GM19023 (cell line): ENCODE results near the gene MFF.
"Not testable (repeated sequence)": the region's sequence is repeated elsewhere in the genome, so short reads cannot be mapped to it uniquely, and the experiment has no call there.

Experiments used
- ATAC-seq: cut with Tn5 transposase; IDR thresholded peaks from one replicate; pipeline ENCODE4 v1.9.1; 2021; ENCODE audit warnings: mild to moderate bottlenecking, moderate library complexity; ENCODE audit not compliant: unreplicated experiment

MFF gene

GRCh38 chr2:227335713-227336112 lies 10.7 kb downstream of the MFF start:
- no peak for ATAC-seq

DNA sequence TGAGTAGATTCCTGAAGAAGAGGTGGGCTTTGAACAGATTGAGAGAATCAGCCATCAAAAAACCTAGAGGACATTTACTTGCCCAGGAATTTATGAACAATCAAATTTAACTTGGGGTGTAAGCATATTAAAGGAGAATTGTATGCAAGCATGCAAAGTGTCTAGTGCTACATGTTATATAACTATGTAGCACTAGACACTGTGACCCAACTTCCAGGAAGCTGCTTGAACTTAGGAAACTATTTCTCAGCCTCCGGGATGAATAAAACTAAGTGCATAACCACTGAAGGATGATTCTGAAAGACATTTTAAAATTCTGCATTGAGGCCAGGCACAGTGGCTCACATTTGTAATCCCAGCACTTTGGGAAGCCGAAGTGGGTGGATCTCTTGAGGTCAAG lies 12.4 kb downstream of the MFF start:
- no peak for ATAC-seq

- ATAC-seq = no peak
Measured at GRCh38 chr2:227339098-227339599, 14.1 kb downstream of the MFF start.

DNA sequence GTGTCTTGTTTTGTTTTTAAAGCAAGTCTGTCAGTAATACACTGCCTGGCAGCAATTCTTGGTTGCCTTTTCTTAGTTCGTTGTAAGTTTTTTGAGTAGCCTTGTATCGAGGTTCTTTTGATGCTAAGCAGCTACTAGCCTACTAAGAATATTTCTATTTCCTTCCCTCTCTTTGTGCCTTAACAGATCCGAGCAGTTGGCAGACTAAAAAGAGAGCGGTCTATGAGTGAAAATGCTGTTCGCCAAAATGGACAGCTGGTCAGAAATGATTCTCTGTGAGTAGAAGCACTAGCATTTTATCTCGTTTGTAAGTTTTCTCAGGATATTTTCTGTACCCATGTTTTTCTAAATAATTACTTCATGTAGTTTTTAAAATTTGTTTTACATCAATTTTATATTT lies 15.1 kb downstream of the MFF start:
- no peak for ATAC-seq

DNA sequence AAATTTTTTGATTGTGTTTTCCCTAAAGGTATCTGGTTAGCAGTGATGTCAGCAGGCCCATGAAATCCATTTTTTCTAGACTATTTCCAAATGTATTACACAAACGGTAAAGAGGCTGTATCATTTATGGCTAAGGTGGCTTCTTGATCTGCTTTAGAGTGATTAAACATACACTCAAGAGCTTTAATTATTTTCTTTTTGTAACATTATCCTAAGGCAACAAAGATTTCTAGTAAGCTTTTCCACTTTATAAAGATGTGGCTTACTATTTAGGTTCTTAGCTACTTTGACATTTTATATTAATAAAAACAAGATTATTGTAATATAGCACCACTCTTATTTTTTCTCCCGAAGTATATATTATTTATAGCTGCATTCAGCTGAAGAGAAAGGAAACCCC lies 16.5 kb downstream of the MFF start:
- ATAC-seq = no peak

GRCh38 chr2:227344231-227344630 lies 19.2 kb downstream of the MFF start:
- no peak for ATAC-seq

DNA sequence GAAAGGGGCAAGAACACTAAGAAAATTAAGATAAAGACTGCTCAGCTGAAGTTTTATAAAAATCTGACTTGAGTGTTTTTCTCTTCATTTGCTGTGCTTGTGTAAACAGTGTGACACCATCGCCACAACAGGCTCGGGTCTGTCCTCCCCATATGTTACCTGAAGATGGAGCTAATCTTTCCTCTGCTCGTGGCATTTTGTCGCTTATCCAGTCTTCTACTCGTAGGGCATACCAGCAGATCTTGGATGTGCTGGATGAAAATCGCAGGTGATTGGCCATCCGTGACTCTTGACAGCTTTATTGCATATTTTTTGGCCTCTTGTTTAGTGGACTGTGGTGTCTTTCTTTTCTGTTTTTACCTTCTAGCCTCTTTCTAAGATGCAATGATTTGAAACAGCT lies 22.1 kb downstream of the MFF start:
- ATAC-seq = no peak

DNA sequence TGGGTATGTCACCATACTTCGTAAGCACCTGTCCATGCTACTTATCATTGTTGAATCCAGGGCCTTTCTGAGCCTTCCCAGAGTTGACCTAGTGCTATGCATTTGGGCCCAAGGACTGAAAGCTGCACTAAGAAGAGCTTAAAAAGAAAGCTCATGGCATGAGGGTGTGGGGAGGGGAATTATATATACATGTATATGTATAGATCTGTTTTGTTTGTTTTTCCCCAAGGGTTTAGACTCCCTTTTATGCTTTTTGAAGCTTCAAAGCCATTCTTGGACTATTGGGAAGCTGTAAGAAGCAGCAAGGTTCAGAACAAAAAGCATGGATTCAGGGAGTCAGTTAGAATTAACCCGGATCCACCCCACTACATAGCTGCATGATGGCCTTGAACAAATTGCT lies 23.3 kb downstream of the MFF start:
- no peak for ATAC-seq

DNA sequence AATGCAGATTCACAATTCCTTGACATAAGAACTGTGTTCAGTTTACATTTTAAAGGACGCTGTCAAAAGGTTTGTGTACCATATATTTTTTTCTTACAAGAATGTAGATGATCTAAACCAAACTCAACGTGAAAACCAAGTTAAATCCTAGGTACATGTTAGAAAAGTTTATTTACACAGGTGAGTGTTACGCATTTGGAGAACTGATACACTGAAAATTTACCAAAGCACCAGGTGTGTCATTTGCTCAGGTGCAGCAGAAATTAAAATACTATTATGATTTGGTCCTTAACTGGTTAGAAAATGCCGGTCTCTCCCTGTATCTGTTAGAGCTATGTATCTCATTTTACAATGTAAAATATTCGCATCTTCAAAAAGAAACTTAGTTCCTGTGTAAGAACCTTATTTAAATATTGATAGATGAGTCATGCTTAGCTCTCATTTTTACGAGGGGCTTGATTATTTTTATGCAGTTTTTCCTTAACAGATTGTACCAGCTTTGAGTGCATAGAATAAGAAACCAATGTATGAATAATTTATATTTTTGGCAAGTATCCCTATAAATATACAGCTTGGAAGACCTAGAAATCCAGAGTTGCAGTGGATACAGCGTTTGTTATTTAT lies 25.1 kb downstream of the MFF start:
- no peak for ATAC-seq

DNA sequence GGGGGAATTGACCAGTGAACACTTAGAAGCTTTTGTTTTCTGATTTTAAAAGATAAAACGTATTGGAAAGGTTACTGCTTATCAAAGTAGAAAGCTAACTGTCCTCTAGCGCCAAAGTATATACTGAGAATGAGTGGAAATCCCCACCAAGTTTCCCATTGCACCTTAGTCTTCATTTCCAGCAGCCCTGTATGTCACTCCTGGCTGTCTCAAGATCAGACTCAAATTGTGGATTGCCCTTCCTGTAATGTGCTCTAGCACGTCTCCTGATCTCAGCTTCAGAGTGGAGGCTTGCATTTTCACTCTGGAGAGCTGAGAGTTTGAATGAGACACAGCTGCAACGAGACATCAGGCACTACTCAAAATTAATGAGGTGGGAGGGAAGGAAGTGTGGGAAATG lies 26.6 kb downstream of the MFF start:
- ATAC-seq = peak; percentile 81

DNA sequence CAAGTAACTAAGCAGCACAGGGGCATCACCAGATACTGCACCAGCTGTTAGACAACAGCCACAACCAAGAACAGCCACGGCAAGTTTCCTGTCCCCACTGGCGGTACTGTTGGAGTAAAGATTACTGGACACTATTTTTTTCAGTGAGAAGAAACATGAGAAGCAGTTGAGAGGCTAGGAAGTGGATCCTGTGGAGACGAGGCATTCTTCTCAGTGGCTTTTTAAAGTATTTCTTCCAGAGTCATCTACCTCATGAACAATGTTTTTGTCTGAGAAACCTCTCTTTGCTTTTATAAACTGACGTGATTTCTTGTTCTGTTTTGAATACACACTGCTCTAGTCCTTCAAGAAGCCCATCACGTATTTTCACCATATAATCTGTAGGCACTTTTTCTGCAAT lies 35.3 kb downstream of the MFF start:
- no peak for ATAC-seq

DNA sequence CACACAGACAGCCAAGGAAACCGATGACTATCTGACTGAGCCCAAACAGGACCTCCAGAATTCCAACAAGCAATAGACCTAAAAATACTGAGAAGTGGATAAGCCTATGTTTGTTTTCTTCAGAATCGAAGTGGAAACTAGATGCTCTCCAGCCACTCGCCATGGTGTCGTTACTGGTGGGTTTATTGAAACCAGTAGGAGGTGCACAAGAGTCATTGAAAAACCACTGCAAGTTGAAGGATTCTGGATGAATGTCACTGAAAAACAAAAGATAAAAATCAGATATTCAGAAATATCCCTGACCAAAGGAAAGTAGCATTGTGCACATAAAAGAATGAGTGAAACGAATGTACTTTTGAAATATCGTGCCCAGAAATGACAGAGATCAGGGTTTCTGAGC lies 38.7 kb downstream of the MFF start:
- no peak for ATAC-seq

DNA sequence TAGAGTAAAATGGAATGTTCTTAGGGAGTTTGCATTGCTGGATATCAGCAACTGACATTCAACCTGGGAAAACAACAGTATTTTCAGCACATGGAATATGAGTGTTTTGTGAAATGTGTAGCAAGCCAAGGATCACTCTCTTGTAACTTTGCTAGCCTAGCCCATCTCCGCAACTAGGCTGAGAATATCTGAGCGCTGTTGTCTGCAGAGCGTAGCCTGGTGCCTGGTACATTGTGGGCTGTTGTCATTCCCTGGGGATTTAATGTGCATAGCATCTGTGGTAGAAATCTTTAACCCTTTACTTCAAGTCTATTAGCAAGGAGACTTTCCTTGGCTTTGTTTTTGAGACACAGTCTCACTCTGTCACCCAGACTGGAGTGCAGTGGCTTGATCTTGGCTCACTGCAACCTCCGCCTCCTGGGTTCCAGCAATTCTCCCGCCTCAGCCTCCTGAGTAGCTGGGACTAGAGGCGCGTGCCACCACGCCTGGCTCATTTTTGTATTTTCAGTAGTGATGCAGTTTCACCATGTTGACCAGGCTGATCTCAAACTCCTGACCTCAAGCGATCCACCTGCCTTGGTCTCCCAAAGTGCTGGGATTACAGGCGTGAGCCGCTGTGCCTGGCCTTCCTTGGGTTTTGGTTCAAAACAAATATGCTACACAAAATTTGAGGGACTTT lies 39.7 kb downstream of the MFF start:
- not testable (repeated sequence) for ATAC-seq

GRCh38 chr2:227365833-227366232 lies 40.8 kb downstream of the MFF start:
- no peak for ATAC-seq

DNA sequence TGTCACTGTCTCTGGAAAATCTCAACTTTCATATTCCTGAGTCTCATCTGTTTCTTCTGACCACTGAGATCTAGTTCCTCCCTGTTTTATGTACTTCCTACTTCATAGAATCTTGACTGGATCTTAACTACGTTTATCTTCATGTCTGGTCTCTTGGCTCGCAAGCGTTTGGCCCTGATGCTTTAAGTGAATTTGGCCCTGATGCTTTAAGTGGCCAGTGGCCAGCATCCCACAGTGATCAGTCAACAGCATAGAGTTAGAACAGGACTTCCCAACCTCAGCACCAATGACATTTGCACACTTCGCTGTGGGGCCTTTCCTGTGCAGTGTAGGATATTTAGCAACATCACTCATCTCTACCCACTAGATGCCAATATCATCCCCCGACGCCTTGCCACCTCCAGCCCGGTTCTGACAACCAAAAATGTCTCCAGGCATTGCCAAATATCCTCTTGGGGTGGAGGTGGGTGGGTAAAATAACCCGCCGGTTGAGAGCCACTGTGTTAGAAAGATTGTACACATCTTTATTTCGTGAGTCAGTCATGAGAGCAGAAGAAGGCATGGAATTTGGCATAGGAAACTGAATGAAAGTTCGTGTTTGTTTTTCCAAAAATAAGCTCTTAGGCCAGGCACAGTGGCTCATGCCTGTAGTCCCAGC lies 41.8 kb downstream of the MFF start:
- no peak for ATAC-seq

GRCh38 chr2:227367427-227367795 lies 42.4 kb downstream of the MFF start:
- ATAC-seq = no peak

DNA sequence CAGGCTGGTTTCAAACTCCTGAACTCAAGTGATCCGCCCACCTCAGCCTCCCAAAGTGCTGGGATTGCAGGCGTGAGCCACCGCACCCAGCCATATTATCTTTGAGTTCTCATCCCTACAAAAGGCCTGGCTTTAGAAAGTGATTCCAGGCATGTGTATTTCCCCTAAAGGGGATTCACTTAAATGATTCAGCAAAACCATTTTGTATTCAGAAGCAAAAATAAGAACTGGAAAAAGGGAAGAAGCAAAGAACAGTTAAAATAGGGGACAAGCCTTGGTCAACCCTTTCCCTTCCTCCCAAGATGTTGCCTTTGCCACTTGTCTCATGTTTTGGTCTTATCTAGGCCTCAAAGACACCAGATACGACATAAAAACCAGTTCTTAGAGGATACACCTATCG lies 43.5 kb downstream of the MFF start:
- no peak for ATAC-seq

DNA sequence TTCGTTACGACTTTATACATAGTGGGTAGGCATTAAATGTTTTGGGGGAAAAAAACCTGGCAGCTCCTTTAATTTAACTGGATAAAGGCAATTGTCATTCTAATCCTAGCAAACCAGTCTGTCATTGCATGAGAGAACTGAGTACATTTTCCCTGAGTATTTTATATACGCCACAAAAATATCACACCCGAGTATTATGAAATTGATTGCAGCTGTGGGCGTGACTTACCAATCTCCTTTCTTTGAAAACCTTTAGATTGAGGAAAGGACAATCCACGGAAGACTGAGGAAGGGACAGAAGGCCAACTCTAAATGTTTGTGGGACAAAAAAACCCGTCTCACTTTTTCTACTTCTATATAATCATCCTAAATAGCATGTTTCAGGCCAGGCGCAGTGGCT lies 45.0 kb downstream of the MFF start:
- no peak for ATAC-seq

- ATAC-seq = no peak
Measured at GRCh38 chr2:227370791-227371312, 45.8 kb downstream of the MFF start.

- no peak for ATAC-seq
Measured at GRCh38 chr2:227373389-227373788, 48.3 kb downstream of the MFF start.

DNA sequence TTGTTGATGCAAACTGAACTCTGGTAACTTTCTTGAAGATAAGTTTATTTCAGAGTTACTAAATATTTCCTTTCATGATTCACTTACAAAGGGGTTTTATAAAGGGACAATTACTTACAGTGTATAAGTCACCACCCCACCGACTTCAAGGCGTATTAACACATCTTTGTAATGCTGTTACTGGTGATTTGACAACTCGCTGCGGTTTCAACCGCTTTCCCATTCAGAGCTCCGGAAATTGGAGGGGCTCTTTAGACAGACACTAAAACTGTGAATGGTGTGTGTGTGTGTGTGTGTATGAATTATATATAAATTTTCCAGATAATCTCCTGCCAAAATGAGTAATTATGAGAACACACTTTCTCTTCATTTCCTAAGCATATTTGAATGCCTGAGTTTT lies 49.1 kb downstream of the MFF start:
- ATAC-seq = no peak
